ENCODE measurements around the gene RIC8B.

- TF ChIP-seq EP300 (IDR thresholded peaks at IDR 0.05) (no peak), CTCF (IDR thresholded peaks at IDR 0.05) (no peak)
These were observed 115.6 kb downstream of the RIC8B start for GRCh38 chr12:106889950-106890626.

Measured in tibial nerve (tissue), 4 donors.